HEK293 (cell line): ENCODE measurements around the gene DYDC2.

ENCODE experiments used
- CTCF ChIP-seq: fragments of 450-650 bp; formaldehyde crosslinking; IDR thresholded peaks from 2 replicates; pipeline ENCODE4 v1.5.1; 2016; ENCODE audit warnings: missing biosample characterization, missing genetic modification characterization
- SALL2 ChIP-seq: fragments of 450-650 bp; formaldehyde crosslinking; IDR thresholded peaks from 2 replicates; pipeline ENCODE4 v1.5.0; 2017; ENCODE audit warnings: missing biosample characterization, mild to moderate bottlenecking, missing genetic modification characterization, borderline replicate concordance
- TSHZ1 ChIP-seq: fragments of 450-650 bp; formaldehyde crosslinking; IDR thresholded peaks from 2 replicates; pipeline ENCODE4 v1.5.1; 2016; ENCODE audit warnings: missing biosample characterization, missing genetic modification characterization, borderline replicate concordance
- YY1 ChIP-seq: fragments of 450-650 bp; formaldehyde crosslinking; IDR thresholded peaks from 2 replicates; pipeline ENCODE4 v1.5.1; 2018; ENCODE audit warnings: missing biosample characterization, missing genetic modification characterization
- ZFP69B ChIP-seq: fragments of 450-650 bp; formaldehyde crosslinking; IDR thresholded peaks from 2 replicates; pipeline ENCODE4 v1.5.1; 2016; ENCODE audit warnings: missing biosample characterization, missing genetic modification characterization
- ZNF501 ChIP-seq: fragments of 450-650 bp; formaldehyde crosslinking; IDR thresholded peaks from 2 replicates; pipeline ENCODE4 v1.5.1; 2016; ENCODE audit warnings: missing biosample characterization, missing genetic modification characterization
- ZNF558 ChIP-seq: fragments of 450-650 bp; formaldehyde crosslinking; IDR thresholded peaks from 2 replicates; pipeline ENCODE4 v1.5.1; 2016; ENCODE audit warnings: missing biosample characterization, missing genetic modification characterization
- ZNF624 ChIP-seq: fragments of 450-650 bp; formaldehyde crosslinking; IDR thresholded peaks from 2 replicates; pipeline ENCODE4 v1.5.1; 2017; ENCODE audit warnings: missing biosample characterization, missing genetic modification characterization
- ZNF639 ChIP-seq: fragments of 450-650 bp; formaldehyde crosslinking; IDR thresholded peaks from 2 replicates; pipeline ENCODE4 v1.5.1; 2016; ENCODE audit warnings: missing biosample characterization, missing genetic modification characterization
- ZNF707 ChIP-seq: fragments of 450-650 bp; formaldehyde crosslinking; IDR thresholded peaks from 2 replicates; pipeline ENCODE4 v1.5.1; 2016; ENCODE audit warnings: missing biosample characterization, missing genetic modification characterization
- ZNF792 ChIP-seq: fragments of 450-650 bp; formaldehyde crosslinking; IDR thresholded peaks from 2 replicates; pipeline ENCODE4 v1.5.1; 2016; ENCODE audit warnings: missing biosample characterization, missing genetic modification characterization

DNA sequence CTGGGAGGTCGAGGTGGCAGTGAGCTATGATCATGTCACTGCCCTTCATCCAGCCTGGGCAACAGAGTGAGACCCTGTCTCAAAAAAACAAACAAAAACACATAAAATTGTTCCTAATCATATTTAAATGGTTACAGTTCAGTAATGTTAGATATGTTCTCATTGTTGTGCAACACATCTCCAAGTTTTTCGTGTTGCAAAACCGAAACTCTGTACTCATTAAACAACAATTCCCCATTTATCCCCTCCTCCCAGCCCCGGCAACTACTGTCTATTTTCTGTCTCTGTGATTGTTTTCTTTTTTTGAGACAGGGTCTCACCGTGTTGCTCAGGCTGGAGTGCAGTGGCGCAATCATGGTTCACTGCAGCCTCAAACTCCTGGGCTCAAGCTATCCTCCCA, 35.7 kb downstream of the DYDC2 start:
- no peak for TF ChIP-seq CTCF (tag by site-specific recombination)
- TF ChIP-seq ZNF639 (tag by site-specific recombination): no peak
- TF ChIP-seq ZNF624 (tag by site-specific recombination): no peak
- no peak for TF ChIP-seq YY1 (tag by site-specific recombination)
- no peak for TF ChIP-seq SALL2 (tag by site-specific recombination)
- TF ChIP-seq ZNF792: no peak
- TF ChIP-seq ZNF707 (tag by site-specific recombination): no peak
- no peak for TF ChIP-seq ZNF501 (tag by site-specific recombination)
- no peak for TF ChIP-seq TSHZ1 (tag by site-specific recombination)
- TF ChIP-seq ZFP69B (tag by site-specific recombination): no peak
- TF ChIP-seq ZNF558 (tag by site-specific recombination): no peak
